ENCODE data around the gene PDK2.

The PDK2 gene

DNA sequence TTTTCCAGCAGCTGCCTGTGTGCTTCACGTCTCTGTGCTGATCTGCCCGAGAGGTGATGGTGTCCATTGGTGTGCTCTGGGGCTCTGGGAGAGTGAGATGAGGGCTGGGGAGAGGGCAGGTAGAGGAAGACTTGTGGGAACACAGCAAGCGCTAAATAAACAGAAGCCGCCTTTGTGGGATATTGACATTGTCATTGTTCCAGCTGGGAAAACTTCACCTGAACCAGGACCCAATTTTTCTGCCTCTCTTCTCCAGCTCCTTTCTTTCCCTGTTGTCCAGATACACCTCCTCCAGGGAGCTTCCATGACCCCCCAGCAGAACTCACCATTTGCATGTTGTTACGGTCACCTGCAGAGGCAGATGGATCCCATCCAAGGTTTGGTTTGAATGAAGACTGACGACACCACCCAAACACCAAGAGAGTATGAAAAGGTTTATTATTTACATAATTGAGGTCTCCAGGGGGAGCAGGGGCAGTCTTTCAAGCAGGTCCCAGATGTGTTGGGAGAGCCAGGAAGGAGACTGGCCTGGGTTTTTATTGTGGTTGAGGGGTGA is 42.8 kb upstream of the PDK2 start:
- no peak for DNase-seq (ENCODE audit: insufficient read length)
- no peak for FAIRE-seq

DNA sequence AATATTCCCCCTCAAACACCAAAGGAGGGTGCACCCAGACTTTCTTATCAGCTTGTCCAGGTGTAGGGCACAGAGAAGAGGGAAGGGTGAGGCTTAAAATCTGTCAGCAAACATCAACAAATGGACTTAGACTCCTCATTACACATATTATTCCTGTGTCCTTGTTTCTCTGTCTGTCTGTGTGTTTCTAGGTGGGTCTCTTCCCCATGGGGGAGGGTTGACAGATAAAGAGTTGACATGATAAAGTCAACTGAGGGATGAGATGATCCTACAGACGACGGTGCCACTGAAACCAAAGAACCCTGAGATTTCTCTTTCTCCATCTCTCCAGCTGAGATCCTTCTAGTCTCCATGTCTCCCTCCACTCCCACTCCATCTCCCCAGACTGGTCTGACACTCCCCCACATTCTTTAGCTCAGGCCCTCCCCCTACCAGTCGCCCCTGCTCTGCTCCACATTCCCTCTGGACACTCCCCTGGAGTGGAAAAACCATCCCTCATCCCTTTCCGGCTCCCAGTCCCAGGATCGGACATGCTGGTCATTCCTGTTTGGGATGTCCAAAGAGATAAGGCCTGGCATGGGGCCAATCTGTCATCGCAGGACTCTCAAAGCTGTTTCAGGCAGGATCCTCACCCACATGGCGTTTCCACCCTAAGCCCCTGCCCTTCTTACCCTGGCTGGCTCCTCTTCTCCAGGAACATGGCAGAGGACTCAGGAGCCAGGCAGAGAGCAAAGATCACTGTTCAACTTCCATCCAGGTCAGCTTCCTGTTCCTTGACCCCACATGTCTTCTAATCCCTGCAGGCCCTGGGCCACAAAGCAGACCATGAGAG is 42.1 kb upstream of the PDK2 start:
- FAIRE-seq (no peak), DNase-seq (ENCODE audit: insufficient read length) (no peak)
- no peak for TF ChIP-seq POLR2A (IDR thresholded peaks at IDR 0.05; ENCODE audit: low read depth, low read length)
- TF ChIP-seq POLR2AphosphoS5 (IDR thresholded peaks at IDR 0.05; ENCODE audit: low read depth, low read length), result no peak
- no peak for TF ChIP-seq TAF1 (IDR thresholded peaks at IDR 0.05; ENCODE audit: borderline replicate concordance, low read depth, low read length)

More for the DNA sequence above, 42.8 kb upstream of the PDK2 start:
- TF ChIP-seq POLR2A (IDR thresholded peaks at IDR 0.05; ENCODE audit: low read depth, low read length), result no peak
- TF ChIP-seq TAF1 (IDR thresholded peaks at IDR 0.05; ENCODE audit: borderline replicate concordance, low read depth, low read length), result no peak
- TF ChIP-seq POLR2AphosphoS5 (IDR thresholded peaks at IDR 0.05; ENCODE audit: low read depth, low read length), result no peak

DNA sequence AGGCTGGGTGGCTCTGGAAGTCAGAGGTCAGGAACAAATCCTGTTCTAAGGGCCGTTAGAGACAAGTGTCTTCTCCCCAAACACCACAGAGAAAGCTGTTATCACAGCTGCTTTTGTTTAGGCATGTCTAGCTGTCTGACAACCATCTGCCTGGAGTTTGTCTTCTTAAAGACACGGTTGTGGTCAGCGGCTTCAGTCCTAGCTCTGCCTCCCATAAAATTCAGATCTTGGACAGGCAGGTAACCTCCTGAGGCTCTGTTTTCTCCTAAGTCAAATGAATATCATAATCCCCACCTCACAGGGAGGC is 41.5 kb upstream of the PDK2 start:
- DNase-seq (ENCODE audit: insufficient read length), result no peak
- no peak for TF ChIP-seq TAF1 (IDR thresholded peaks at IDR 0.05; ENCODE audit: borderline replicate concordance, low read depth, low read length)
- no peak for TF ChIP-seq POLR2AphosphoS5 (IDR thresholded peaks at IDR 0.05; ENCODE audit: low read depth, low read length)
- no peak for TF ChIP-seq POLR2A (IDR thresholded peaks at IDR 0.05; ENCODE audit: low read depth, low read length)
- FAIRE-seq, result no peak

DNA sequence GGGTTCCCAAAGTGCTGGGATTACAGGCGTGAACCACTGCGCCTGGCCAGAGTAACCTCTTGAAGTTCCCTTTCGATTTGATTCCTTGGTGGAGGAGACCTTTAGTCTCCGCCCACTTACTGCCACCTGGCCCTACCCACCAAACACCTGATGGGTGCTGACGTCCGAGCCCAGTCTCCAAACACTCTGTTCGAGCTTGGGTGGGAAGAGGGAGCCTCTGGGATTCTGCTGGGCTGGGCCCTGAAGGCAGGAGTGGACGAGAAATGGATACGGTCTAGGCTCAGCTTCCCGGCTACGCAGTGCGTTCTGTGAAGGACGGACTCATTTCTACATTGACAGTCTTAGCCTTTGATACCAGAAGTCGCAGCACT is 40.1 kb upstream of the PDK2 start:
- DNase-seq (ENCODE audit: insufficient read length), result no peak
- FAIRE-seq, result no peak
- no peak for TF ChIP-seq POLR2A (IDR thresholded peaks at IDR 0.05; ENCODE audit: low read depth, low read length)
- no peak for TF ChIP-seq POLR2AphosphoS5 (IDR thresholded peaks at IDR 0.05; ENCODE audit: low read depth, low read length)
- TF ChIP-seq TAF1 (IDR thresholded peaks at IDR 0.05; ENCODE audit: borderline replicate concordance, low read depth, low read length), result no peak

GRCh38 chr17:50055426-50056216 is 39.5 kb upstream of the PDK2 start, which contains the start of gene ITGA3:
ITGA3 (plus strand) TSS chr17:50056110; CDS start chr17:50056440, 330 bp downstream.
- FAIRE-seq (peak; percentile 61), DNase-seq (ENCODE audit: insufficient read length) (peak; percentile 61)
- TF ChIP-seq TAF1 (IDR thresholded peaks at IDR 0.05; ENCODE audit: borderline replicate concordance, low read depth, low read length) (no peak), POLR2A (IDR thresholded peaks at IDR 0.05; ENCODE audit: low read depth, low read length) (no peak), POLR2AphosphoS5 (IDR thresholded peaks at IDR 0.05; ENCODE audit: low read depth, low read length) (no peak)

DNA sequence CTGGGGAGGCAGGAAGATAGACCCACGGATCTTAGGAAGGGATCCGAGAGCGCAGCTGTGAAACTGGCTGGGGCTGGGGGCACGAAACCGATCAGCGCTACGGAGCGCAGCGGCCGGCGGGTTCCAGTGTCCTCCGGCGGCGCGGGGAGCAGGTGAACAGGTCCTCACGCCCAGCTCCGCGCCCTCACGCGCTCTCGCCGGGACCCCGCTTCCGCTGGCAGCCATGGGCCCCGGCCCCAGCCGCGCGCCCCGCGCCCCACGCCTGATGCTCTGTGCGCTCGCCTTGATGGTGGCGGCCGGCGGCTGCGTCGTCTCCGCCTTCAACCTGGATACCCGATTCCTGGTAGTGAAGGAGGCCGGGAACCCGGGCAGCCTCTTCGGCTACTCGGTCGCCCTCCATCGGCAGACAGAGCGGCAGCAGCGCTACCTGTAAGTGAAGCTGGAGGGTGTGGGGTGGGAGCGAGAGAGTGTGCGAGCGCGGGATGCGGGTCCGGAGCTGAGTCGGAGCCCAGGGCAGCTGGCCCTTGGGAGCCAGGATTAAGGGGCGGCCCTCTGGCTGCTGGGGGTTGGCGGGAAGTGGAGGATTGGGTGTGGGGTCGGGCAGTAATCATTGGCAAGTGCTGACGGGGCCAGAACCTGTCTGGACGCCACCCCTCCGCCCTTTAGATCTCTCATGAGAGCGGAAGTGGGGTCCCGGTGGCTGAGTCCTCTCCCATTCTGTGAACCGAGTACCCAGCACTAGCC is 38.8 kb upstream of the PDK2 start:
- FAIRE-seq, result peak; percentile 78
- no peak for TF ChIP-seq POLR2AphosphoS5 (IDR thresholded peaks at IDR 0.05; ENCODE audit: low read depth, low read length)
- no peak for TF ChIP-seq TAF1 (IDR thresholded peaks at IDR 0.05; ENCODE audit: borderline replicate concordance, low read depth, low read length)
- TF ChIP-seq POLR2A (IDR thresholded peaks at IDR 0.05; ENCODE audit: low read depth, low read length), result no peak
- peak; percentile 72 for DNase-seq (ENCODE audit: insufficient read length)

GRCh38 chr17:50056961-50057330 is 38.2 kb upstream of the PDK2 start:
- no peak for TF ChIP-seq TAF1 (IDR thresholded peaks at IDR 0.05; ENCODE audit: borderline replicate concordance, low read depth, low read length)
- no peak for TF ChIP-seq POLR2A (IDR thresholded peaks at IDR 0.05; ENCODE audit: low read depth, low read length)
- TF ChIP-seq POLR2AphosphoS5 (IDR thresholded peaks at IDR 0.05; ENCODE audit: low read depth, low read length), result no peak
- FAIRE-seq (no peak), DNase-seq (ENCODE audit: insufficient read length) (no peak)

- FAIRE-seq (no peak), DNase-seq (ENCODE audit: insufficient read length) (no peak)
- TF ChIP-seq POLR2AphosphoS5 (IDR thresholded peaks at IDR 0.05; ENCODE audit: low read depth, low read length), result no peak
- no peak for TF ChIP-seq POLR2A (IDR thresholded peaks at IDR 0.05; ENCODE audit: low read depth, low read length)
- TF ChIP-seq TAF1 (IDR thresholded peaks at IDR 0.05; ENCODE audit: borderline replicate concordance, low read depth, low read length), result no peak
These were observed 37.6 kb upstream of the PDK2 start for GRCh38 chr17:50057521-50057991.

DNA sequence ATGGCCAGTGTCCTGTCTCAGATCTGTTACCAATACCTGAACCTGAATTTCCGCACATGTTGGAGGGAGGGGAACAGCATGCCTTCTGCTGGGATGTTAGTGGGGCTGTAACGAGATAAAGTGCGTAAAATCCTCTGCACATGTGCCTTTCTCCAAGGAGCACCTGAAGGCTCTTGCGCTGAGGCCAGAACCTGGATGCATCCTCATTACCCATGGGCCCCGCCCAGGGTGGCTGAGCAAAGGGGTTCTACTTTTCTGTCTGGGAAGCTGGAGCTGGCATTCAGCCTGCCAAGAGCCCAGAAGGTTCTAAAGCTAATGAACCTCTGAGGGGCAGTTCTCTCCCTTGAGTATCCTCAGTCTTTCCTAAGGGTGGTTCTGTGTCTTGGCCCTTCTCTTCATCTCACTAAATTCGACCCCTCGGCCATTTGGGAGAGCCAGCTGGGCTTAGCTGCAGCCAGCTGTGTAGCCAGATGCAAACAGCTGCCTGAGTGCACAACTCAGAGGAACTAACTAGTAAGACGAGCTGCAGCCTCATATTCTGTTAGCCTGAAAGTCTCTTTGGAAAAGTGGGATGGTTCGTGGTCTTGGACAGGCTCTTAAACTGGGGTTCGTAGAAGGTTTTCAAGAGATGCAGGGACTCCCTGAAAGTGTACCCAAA is 36.7 kb upstream of the PDK2 start:
- FAIRE-seq (no peak), DNase-seq (ENCODE audit: insufficient read length) (no peak)
- TF ChIP-seq POLR2A (IDR thresholded peaks at IDR 0.05; ENCODE audit: low read depth, low read length) (no peak), TAF1 (IDR thresholded peaks at IDR 0.05; ENCODE audit: borderline replicate concordance, low read depth, low read length) (no peak), POLR2AphosphoS5 (IDR thresholded peaks at IDR 0.05; ENCODE audit: low read depth, low read length) (no peak)

DNA sequence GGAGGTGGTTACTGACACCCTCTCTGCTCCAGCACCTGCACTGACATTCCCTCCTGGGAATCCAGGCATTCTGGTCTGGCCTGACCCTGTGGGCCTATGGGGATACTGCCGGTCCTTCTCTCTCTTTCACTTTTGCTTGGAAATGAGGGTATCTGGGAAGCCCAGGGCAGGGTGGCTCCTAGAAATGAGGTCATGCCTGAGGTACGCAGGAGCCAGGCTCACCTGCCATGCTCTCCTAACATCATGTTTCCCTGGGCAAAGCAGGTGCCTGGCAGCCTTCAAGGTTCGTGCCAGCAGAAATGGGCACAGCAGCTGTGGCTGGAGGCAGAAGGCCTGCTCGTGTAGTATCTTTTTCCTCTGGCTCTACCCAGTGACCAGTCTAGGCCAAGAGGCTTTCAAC is 35.9 kb upstream of the PDK2 start:
- TF ChIP-seq POLR2AphosphoS5 (IDR thresholded peaks at IDR 0.05; ENCODE audit: low read depth, low read length) (no peak), POLR2A (IDR thresholded peaks at IDR 0.05; ENCODE audit: low read depth, low read length) (no peak), TAF1 (IDR thresholded peaks at IDR 0.05; ENCODE audit: borderline replicate concordance, low read depth, low read length) (no peak)
- no peak for DNase-seq (ENCODE audit: insufficient read length)
- FAIRE-seq, result no peak
